Trophoblast cell (in vitro differentiated cells and primary cell): ENCODE measurements around the gene PSMD6.

ENCODE experiments used
- DNase-seq, 2 donors: peaks; one replicate each; pipeline ENCODE4 v3.0.0-alpha.2; 2016
- H2AFZ ChIP-seq: 2 replicates; pipeline ENCODE4 v1.6.1; 2013; ENCODE audit warnings: low read length, moderate library complexity, mild to moderate bottlenecking; ENCODE audit not compliant: insufficient read depth, poor library complexity
- H2AK5ac ChIP-seq: 2 replicates; pipeline ENCODE4 v1.6.1; 2013; ENCODE audit warnings: mild to moderate bottlenecking, low read length
- H2BK120ac ChIP-seq: 2 replicates; pipeline ENCODE4 v1.6.1; 2013; ENCODE audit warnings: low read length, mild to moderate bottlenecking, moderate library complexity; ENCODE audit not compliant: insufficient read depth, poor library complexity
- H2BK12ac ChIP-seq: 2 replicates; pipeline ENCODE4 v1.6.1; 2013; ENCODE audit warnings: mild to moderate bottlenecking, low read length, moderate library complexity
- H2BK5ac ChIP-seq: 2 replicates; pipeline ENCODE4 v1.6.1; 2013; ENCODE audit warnings: low read length, low read depth, moderate library complexity, mild to moderate bottlenecking; ENCODE audit not compliant: poor library complexity
- H3K14ac ChIP-seq: 2 replicates; pipeline ENCODE4 v1.6.1; 2013; ENCODE audit warnings: mild to moderate bottlenecking, low read length
- H3K18ac ChIP-seq: 2 replicates; pipeline ENCODE4 v1.6.1; 2013; ENCODE audit warnings: mild to moderate bottlenecking, low read length
- H3K23ac ChIP-seq: 2 replicates; pipeline ENCODE4 v1.6.1; 2013; ENCODE audit warnings: low read length
- H3K27ac ChIP-seq: 2 replicates; pipeline ENCODE4 v1.5.1; 2013; ENCODE audit warnings: low read depth, mild to moderate bottlenecking, inconsistent platforms, low read length, moderate library complexity
- H3K27me3 ChIP-seq: 2 replicates; pipeline ENCODE4 v1.6.1; 2013; ENCODE audit warnings: inconsistent platforms, mild to moderate bottlenecking, low read length, moderate library complexity; ENCODE audit not compliant: insufficient read depth
- H3K36me3 ChIP-seq, 2 experiments: 1 replicate in 1 of 2; 2 replicates in 1 of 2; pipeline ENCODE4 v1.6.1; 2013; ENCODE audit warnings: low read length in 2 of 2, mild to moderate bottlenecking in 2 of 2, moderate library complexity in 1 of 2; ENCODE audit not compliant: insufficient read depth in 2 of 2, control insufficient read depth in 1 of 2
- H3K4ac ChIP-seq: 2 replicates; pipeline ENCODE4 v1.6.1; 2013; ENCODE audit warnings: low read depth, mild to moderate bottlenecking, low read length, moderate library complexity
- H3K4me1 ChIP-seq, 2 experiments: 1 replicate in 1 of 2; 2 replicates in 1 of 2; pipeline ENCODE4 v1.6.1; 2013; ENCODE audit warnings: low read length in 2 of 2, mild to moderate bottlenecking in 2 of 2, moderate library complexity in 1 of 2; ENCODE audit not compliant: insufficient read depth in 2 of 2, control insufficient read depth in 1 of 2
- H3K4me2 ChIP-seq: 2 replicates; pipeline ENCODE4 v1.6.1; 2013; ENCODE audit warnings: inconsistent platforms, mild to moderate bottlenecking, low read length, moderate library complexity
- H3K4me3 ChIP-seq: 2 replicates; pipeline ENCODE4 v1.5.1; 2013; ENCODE audit warnings: mild to moderate bottlenecking, low read depth, low read length, inconsistent platforms
- H3K79me1 ChIP-seq: one replicate; pipeline ENCODE4 v1.6.1; 2013; ENCODE audit warnings: low read length
- H3K79me2 ChIP-seq: 2 replicates; pipeline ENCODE4 v1.6.1; 2013; ENCODE audit warnings: low read length, mild to moderate bottlenecking; ENCODE audit not compliant: control insufficient read depth, insufficient read depth, poor library complexity
- H3K9ac ChIP-seq: 2 replicates; pipeline ENCODE4 v1.6.1; 2013; ENCODE audit warnings: mild to moderate bottlenecking, low read length
- H3K9me3 ChIP-seq: 2 replicates; pipeline ENCODE4 v1.6.1; 2013; ENCODE audit warnings: low read depth, mild to moderate bottlenecking, control low read depth, inconsistent platforms, low read length; ENCODE audit not compliant: insufficient read depth
- H4K12ac ChIP-seq: 2 replicates; pipeline ENCODE4 v1.6.1; 2013; ENCODE audit warnings: low read depth, mild to moderate bottlenecking, low read length, moderate library complexity
- H4K8ac ChIP-seq: 2 replicates; pipeline ENCODE4 v1.6.1; 2013; ENCODE audit warnings: low read depth, mild to moderate bottlenecking, low read length, moderate library complexity
- H4K91ac ChIP-seq: one replicate; pipeline ENCODE4 v1.6.1; 2013; ENCODE audit warnings: low read depth, mild to moderate bottlenecking, low read length, moderate library complexity
- WGBS: extraction: QIAGEN DNeasy Blood & Tissue Kit; methylation state at CpG from one replicate; pipeline ENCODE4 v1.1.7; 2013; ENCODE audit warnings: missing lambda C conversion rate; ENCODE audit not compliant: insufficient read length, insufficient coverage; ENCODE audit errors: extremely low coverage; 5-methylcytosine and 5-hydroxymethylcytosine counted together

PSMD6 gene

GRCh38 chr3:64046996-64047594, 23.8 kb upstream of the PSMD6 start:
- H3K18ac ChIP-seq, result no peak overlapping the region
- H2AFZ ChIP-seq, result no peak overlapping the region
- DNase-seq, result no peak
- no peaks in the 10 kb centered on the region for H3K27me3 ChIP-seq
- H2BK120ac ChIP-seq, result peak overlapping the region; percentile 41
- no peaks in the 10 kb centered on the region for H3K36me3 ChIP-seq
- whole genome bisulfite sequencing, result no CpG with 5 or more reads among the region's 6 CpGs
- H3K79me2 ChIP-seq, result no peaks in the 10 kb centered on the region
- peak overlapping the region; percentile 8 for H3K4me2 ChIP-seq
- H3K9ac ChIP-seq, result no peak overlapping the region
- no peaks in the 10 kb centered on the region for H3K9me3 ChIP-seq
- H4K12ac ChIP-seq, result no peak overlapping the region
- peak overlapping the region; percentile 84 for H3K27ac ChIP-seq
- H2AK5ac ChIP-seq, result no peak overlapping the region
- peak overlapping the region; percentile 23 for H2BK12ac ChIP-seq
- no peak overlapping the region for H3K23ac ChIP-seq
- H4K8ac ChIP-seq, result no peak overlapping the region
- peaks cover 22% of the 10 kb centered on the region for H3K79me1 ChIP-seq
- H3K4me3 ChIP-seq, result no peak overlapping the region
- H3K4me1 ChIP-seq, result peaks cover 15 to 19% of the 10 kb centered on the region in 2 experiments
- H4K91ac ChIP-seq, result peak overlapping the region; percentile 26
- H2BK5ac ChIP-seq, result peak overlapping the region; percentile 5
- no peak overlapping the region for H3K4ac ChIP-seq
- no peak overlapping the region for H3K14ac ChIP-seq

GRCh38 chr3:64046592-64046991, 23.3 kb upstream of the PSMD6 start:
- no CpG with 5 or more reads among the region's 3 CpGs for WGBS
- Histone ChIP-seq H2BK120ac (peak overlapping the region; percentile 94), H3K9ac (no peak overlapping the region), H3K27ac (peak overlapping the region; percentile 84), H3K4ac (peak overlapping the region; percentile 57), H3K27me3 (no peaks in the 10 kb centered on the region), H3K23ac (peak overlapping the region; percentile 54), H3K79me1 (peaks cover 22% of the 10 kb centered on the region), H3K14ac (peak overlapping the region; percentile 63), H3K4me1 (peaks cover 15 to 19% of the 10 kb centered on the region in 2 experiments), H3K18ac (peak overlapping the region; percentile 35), H4K8ac (no peak overlapping the region), H2AFZ (peak overlapping the region; percentile 37), H3K9me3 (no peaks in the 10 kb centered on the region), H4K12ac (no peak overlapping the region), H2AK5ac (peak overlapping the region; percentile 16), H2BK5ac (peak overlapping the region; percentile 78), H3K36me3 (no peaks in the 10 kb centered on the region), H2BK12ac (peak overlapping the region; percentile 96), H3K4me2 (no peak overlapping the region), H3K79me2 (no peaks in the 10 kb centered on the region), H3K4me3 (no peak overlapping the region), H4K91ac (peak overlapping the region; percentile 93)
- no peak for DNase-seq

- no peak overlapping the region for H3K4me2 ChIP-seq
- no peak overlapping the region for H4K8ac ChIP-seq
- H3K79me2 ChIP-seq, result no peaks in the 10 kb centered on the region
- no peak overlapping the region for H3K18ac ChIP-seq
- H3K4ac ChIP-seq, result no peak overlapping the region
- H3K4me1 ChIP-seq, result peaks cover 12 to 13% of the 10 kb centered on the region in 2 experiments
- H2AK5ac ChIP-seq, result no peak overlapping the region
- H3K27ac ChIP-seq, result no peak overlapping the region
- no CpG with 5 or more reads among the region's 1 CpG for WGBS
- H3K79me1 ChIP-seq, result peaks cover 9% of the 10 kb centered on the region
- H3K23ac ChIP-seq, result no peak overlapping the region
- H3K14ac ChIP-seq, result no peak overlapping the region
- H3K4me3 ChIP-seq, result no peak overlapping the region
- H3K36me3 ChIP-seq, result no peaks in the 10 kb centered on the region
- no peak overlapping the region for H2BK12ac ChIP-seq
- no peaks in the 10 kb centered on the region for H3K9me3 ChIP-seq
- H4K91ac ChIP-seq, result no peak overlapping the region
- H2BK120ac ChIP-seq, result no peak overlapping the region
- no peak overlapping the region for H4K12ac ChIP-seq
- H3K27me3 ChIP-seq, result no peaks in the 10 kb centered on the region
- DNase-seq, result no peak
- H2BK5ac ChIP-seq, result no peak overlapping the region
- H2AFZ ChIP-seq, result no peak overlapping the region
- no peak overlapping the region for H3K9ac ChIP-seq
Observed at GRCh38 chr3:64042952-64043351, 19.7 kb upstream of the PSMD6 start.

- peak overlapping the region; percentile 19 for H2BK12ac ChIP-seq
- peak overlapping the region; percentile 6 for H2BK120ac ChIP-seq
- no peak overlapping the region for H2AFZ ChIP-seq
- no peaks in the 10 kb centered on the region for H3K9me3 ChIP-seq
- no peak overlapping the region for H3K14ac ChIP-seq
- no peak overlapping the region for H3K4me2 ChIP-seq
- H3K27me3 ChIP-seq, result no peaks in the 10 kb centered on the region
- peaks cover 10% of the 10 kb centered on the region for H3K79me1 ChIP-seq
- peaks cover 5% of the 10 kb centered on the region in 2 experiments for H3K4me1 ChIP-seq
- H3K79me2 ChIP-seq, result no peaks in the 10 kb centered on the region
- H3K4ac ChIP-seq, result no peak overlapping the region
- no peak overlapping the region for H2AK5ac ChIP-seq
- no peak overlapping the region for H4K91ac ChIP-seq
- H3K27ac ChIP-seq, result no peak overlapping the region
- DNase-seq, result no peak
- WGBS, result no CpG with 5 or more reads among the region's 5 CpGs
- H3K18ac ChIP-seq, result no peak overlapping the region
- H2BK5ac ChIP-seq, result no peak overlapping the region
- H3K9ac ChIP-seq, result no peak overlapping the region
- no peak overlapping the region for H3K4me3 ChIP-seq
- no peak overlapping the region for H3K23ac ChIP-seq
- H3K36me3 ChIP-seq, result no peaks in the 10 kb centered on the region
- H4K12ac ChIP-seq, result no peak overlapping the region
- no peak overlapping the region for H4K8ac ChIP-seq
Observed at GRCh38 chr3:64039981-64040733, 16.9 kb upstream of the PSMD6 start.
